ENCODE data around the gene MCCC2. TPM values are rescaled to one million over a fixed set of nuclear protein-coding genes. Genes with fewer than 3 reads are reported as not detected.

The MCCC2 gene
- total and polyA plus RNA-seq, 2 of the 13 experiments (the other 11 are each of a cell fraction or from before 2014, with no cell fraction given) = 44.8 to 83.6 TPM

- TF ChIP-seq TRAFD1 (CRISPR knock-in tag; IDR thresholded peaks at IDR 0.05; ENCODE audit: borderline replicate concordance) = no peak
- TF ChIP-seq E2F2 (CRISPR knock-in tag; IDR thresholded peaks at IDR 0.05; ENCODE audit: borderline replicate concordance) = no peak
- TF ChIP-seq SMC3 (IDR thresholded peaks at IDR 0.05; ENCODE audit: low read length) = no peak
- no peak for TF ChIP-seq PREB (CRISPR knock-in tag; IDR thresholded peaks at IDR 0.05)
- TF ChIP-seq ZNF24 (IDR thresholded peaks at IDR 0.05) = no peak
These were observed 50.0 kb downstream of the MCCC2 start (continued) for GRCh38 chr5:71637133-71637532.

DNA sequence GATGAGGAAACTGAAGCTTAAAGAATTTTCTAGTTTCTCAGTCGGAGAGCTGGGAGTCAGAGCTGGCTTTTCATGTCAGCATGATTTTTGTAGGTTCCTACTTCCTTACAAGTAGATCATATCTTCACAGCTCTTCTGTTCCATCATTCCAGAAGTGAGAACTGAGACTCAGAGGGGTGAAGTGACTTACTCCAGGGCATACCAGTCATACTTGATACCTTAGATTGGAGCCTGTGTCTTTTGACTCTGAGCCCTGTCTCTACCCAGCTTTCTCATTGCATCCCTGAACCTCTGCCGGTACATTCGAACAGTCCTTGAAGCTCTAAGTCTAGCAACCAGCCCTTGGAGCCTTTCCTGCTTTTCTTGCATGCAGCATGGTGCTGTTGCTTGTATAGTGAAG lies 53.3 kb downstream of the MCCC2 start:
- H3K9me3 ChIP-seq (ENCODE audit: low read length) = no peaks in the 10 kb centered on the region
- intact Hi-C loops (cut with micrococcal nuclease; ENCODE audit: unreplicated experiment) = no loop called here
- TF ChIP-seq JDP2 (CRISPR knock-in tag; IDR thresholded peaks at IDR 0.05; ENCODE audit: borderline replicate concordance) (no peak), ZNF225 (CRISPR knock-in tag; IDR thresholded peaks at IDR 0.05) (no peak), SRSF1 (optimal IDR thresholded peaks at IDR 0.05; ENCODE audit: low read depth, low read length) (no peak), HCFC1 (IDR thresholded peaks at IDR 0.05; ENCODE audit: low read depth, low read length) (no peak), REXO4 (CRISPR knock-in tag; IDR thresholded peaks at IDR 0.05; ENCODE audit: borderline replicate concordance) (no peak), HOXA5 (CRISPR knock-in tag; IDR thresholded peaks at IDR 0.05) (no peak), MAZ (IDR thresholded peaks at IDR 0.05; ENCODE audit: borderline replicate concordance, low read depth, low read length) (no peak), MAZ (CRISPR knock-in tag; IDR thresholded peaks at IDR 0.05; ENCODE audit: low read depth) (no peak), DMAP1 (CRISPR knock-in tag; IDR thresholded peaks at IDR 0.05) (no peak)
- TF ChIP-seq, protein P1, sequence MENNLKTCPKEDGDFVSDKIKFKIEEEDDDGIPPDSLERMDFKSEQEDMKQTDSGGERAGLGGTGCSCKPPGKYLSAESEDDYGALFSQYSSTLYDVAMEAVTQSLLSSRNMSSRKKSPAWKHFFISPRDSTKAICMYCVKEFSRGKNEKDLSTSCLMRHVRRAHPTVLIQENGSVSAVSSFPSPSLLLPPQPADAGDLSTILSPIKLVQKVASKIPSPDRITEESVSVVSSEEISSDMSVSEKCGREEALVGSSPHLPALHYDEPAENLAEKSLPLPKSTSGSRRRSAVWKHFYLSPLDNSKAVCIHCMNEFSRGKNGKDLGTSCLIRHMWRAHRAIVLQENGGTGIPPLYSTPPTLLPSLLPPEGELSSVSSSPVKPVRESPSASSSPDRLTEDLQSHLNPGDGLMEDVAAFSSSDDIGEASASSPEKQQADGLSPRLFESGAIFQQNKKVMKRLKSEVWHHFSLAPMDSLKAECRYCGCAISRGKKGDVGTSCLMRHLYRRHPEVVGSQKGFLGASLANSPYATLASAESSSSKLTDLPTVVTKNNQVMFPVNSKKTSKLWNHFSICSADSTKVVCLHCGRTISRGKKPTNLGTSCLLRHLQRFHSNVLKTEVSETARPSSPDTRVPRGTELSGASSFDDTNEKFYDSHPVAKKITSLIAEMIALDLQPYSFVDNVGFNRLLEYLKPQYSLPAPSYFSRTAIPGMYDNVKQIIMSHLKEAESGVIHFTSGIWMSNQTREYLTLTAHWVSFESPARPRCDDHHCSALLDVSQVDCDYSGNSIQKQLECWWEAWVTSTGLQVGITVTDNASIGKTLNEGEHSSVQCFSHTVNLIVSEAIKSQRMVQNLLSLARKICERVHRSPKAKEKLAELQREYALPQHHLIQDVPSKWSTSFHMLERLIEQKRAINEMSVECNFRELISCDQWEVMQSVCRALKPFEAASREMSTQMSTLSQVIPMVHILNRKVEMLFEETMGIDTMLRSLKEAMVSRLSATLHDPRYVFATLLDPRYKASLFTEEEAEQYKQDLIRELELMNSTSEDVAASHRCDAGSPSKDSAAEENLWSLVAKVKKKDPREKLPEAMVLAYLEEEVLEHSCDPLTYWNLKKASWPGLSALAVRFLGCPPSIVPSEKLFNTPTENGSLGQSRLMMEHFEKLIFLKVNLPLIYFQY (CRISPR knock-in tag; IDR thresholded peaks at IDR 0.05; ENCODE audit: borderline replicate concordance) = no peak

More for the DNA sequence above, 53.3 kb downstream of the MCCC2 start:
- POLR2A ChIA-PET = no interaction called here
- no peaks in the 10 kb centered on the region for H3K79me2 ChIP-seq (ENCODE audit: insufficient read depth, low read length)
- CTCF ChIA-PET (ENCODE audit: low intra/inter-chr PET ratio, low total read pairs) = no interaction called here
- H3K4me3 ChIP-seq (replicated peaks in 1 of 3; ENCODE audit: insufficient read depth in 1 of 3, low read depth in 2 of 3, low read length in 3 of 3) = no peak overlapping the region
- no peaks in the 10 kb centered on the region for H3K27me3 ChIP-seq (ENCODE audit: control insufficient read depth in 1 of 2, insufficient read depth in 2 of 2, low read length in 2 of 2)
- FAIRE-seq (no peak), DNase-seq (ENCODE audit: low spot score) (no peak), ATAC-seq (no peak)
- no peak overlapping the region for H3K27ac ChIP-seq (ENCODE audit: extremely low read length, insufficient read depth, low read length)
- 98% methylated on average over 3 of the region's 3 CpGs for WGBS (ENCODE audit: low lambda C conversion rate)
- no peak overlapping the region for H3K9ac ChIP-seq (ENCODE audit: insufficient read depth, low read depth, low read length)
- no peaks in the 10 kb centered on the region for H4K20me1 ChIP-seq (ENCODE audit: insufficient read depth, low read length)
- H3K36me3 ChIP-seq (replicated peaks in 1 of 2; ENCODE audit: control insufficient read depth in 1 of 2, insufficient read depth in 2 of 2, low read length in 2 of 2) = peaks cover 16 to 50% of the 10 kb centered on the region in 2 experiments
- in situ Hi-C loops (cut with HindIII; ENCODE audit: extremely low pct_ligation_motif_present, low pct_unique_long_range_greater_than_20kb) = no loop called here
- no peaks in the 10 kb centered on the region for H3K4me1 ChIP-seq (ENCODE audit: insufficient read depth, low read length)
- H2AFZ ChIP-seq (ENCODE audit: low read length) = no peak overlapping the region
- BruUV-seq (replicated peaks) = no TSS peak
- H3K4me2 ChIP-seq (ENCODE audit: low read depth, low read length) = no peak overlapping the region

All from HepG2 (cell line).